Measurements from ENCODE around the gene NFAT5.

GRCh38 chr16:69680358-69680757 is 114.6 kb downstream of the NFAT5 start:
- TF ChIP-seq CTCF (IDR thresholded peaks at IDR 0.05) (no peak), POLR2A (IDR thresholded peaks at IDR 0.05) (no peak)
